Ectodermal cell (in vitro differentiated cells): ENCODE results near the gene FBXO42.

Experiments
- H3K27ac ChIP-seq: 2 replicates; pipeline ENCODE4 v1.7.0; 2013; ENCODE audit warnings: mild to moderate bottlenecking, low read depth, low read length; ENCODE audit not compliant: insufficient read depth, poor library complexity, severe bottlenecking
- H3K27me3 ChIP-seq: 2 replicates; pipeline ENCODE4 v1.7.0; 2013; ENCODE audit warnings: mild to moderate bottlenecking, low read length; ENCODE audit not compliant: insufficient read depth, control insufficient read depth, poor library complexity, severe bottlenecking
- H3K36me3 ChIP-seq: one replicate; pipeline ENCODE4 v1.7.0; 2013; ENCODE audit warnings: low read length; ENCODE audit not compliant: control insufficient read depth, insufficient read depth
- H3K4me1 ChIP-seq: one replicate; pipeline ENCODE4 v1.7.0; 2013; ENCODE audit warnings: low read length; ENCODE audit not compliant: control insufficient read depth, insufficient read depth
- H3K4me3 ChIP-seq: 2 replicates; pipeline ENCODE4 v1.7.0; 2013; ENCODE audit warnings: low read depth, low read length, control low read depth; ENCODE audit not compliant: insufficient read depth
- H3K9me3 ChIP-seq: 2 replicates; pipeline ENCODE4 v1.7.0; 2013; ENCODE audit warnings: mild to moderate bottlenecking, low read length, moderate library complexity; ENCODE audit not compliant: control insufficient read depth
- WGBS, 2 experiments: methylation state at CpG; one replicate each; pipeline ENCODE4 v1.1.7; 2013; ENCODE audit warnings: missing lambda C conversion rate in 2 of 2; 5-methylcytosine and 5-hydroxymethylcytosine counted together

The FBXO42 gene

GRCh38 chr1:16387201-16388188, 35.2 kb upstream of the FBXO42 start:
- 94 to 95% methylated on average over 14 of the region's 14 CpGs for WGBS, 2 experiments
- H3K27ac ChIP-seq: no peak overlapping the region
- peaks cover 8% of the 10 kb centered on the region for H3K4me1 ChIP-seq
- no peak overlapping the region for H3K4me3 ChIP-seq
- no peaks in the 10 kb centered on the region for H3K9me3 ChIP-seq
- H3K36me3 ChIP-seq: no peaks in the 10 kb centered on the region
- H3K27me3 ChIP-seq: no peaks in the 10 kb centered on the region

- Histone ChIP-seq H3K27me3 (no peaks in the 10 kb centered on the region), H3K9me3 (no peaks in the 10 kb centered on the region), H3K27ac (no peak overlapping the region), H3K36me3 (no peaks in the 10 kb centered on the region), H3K4me3 (no peak overlapping the region), H3K4me1 (no peaks in the 10 kb centered on the region)
- 95 to 96% methylated on average over 5 of the region's 5 CpGs for WGBS, 2 experiments
These were observed 34.3 kb upstream of the FBXO42 start for GRCh38 chr1:16386454-16387113.

- H3K27me3 ChIP-seq: no peaks in the 10 kb centered on the region
- H3K9me3 ChIP-seq: no peaks in the 10 kb centered on the region
- H3K36me3 ChIP-seq: no peaks in the 10 kb centered on the region
- WGBS, 2 experiments: 91 to 95% methylated on average over 9 of the region's 9 CpGs
- H3K4me3 ChIP-seq: no peak overlapping the region
- no peak overlapping the region for H3K27ac ChIP-seq
- no peaks in the 10 kb centered on the region for H3K4me1 ChIP-seq
These were observed 33.6 kb upstream of the FBXO42 start for GRCh38 chr1:16385659-16386453.

- Histone ChIP-seq H3K36me3 (no peaks in the 10 kb centered on the region), H3K4me3 (no peak overlapping the region), H3K27me3 (no peaks in the 10 kb centered on the region), H3K4me1 (no peaks in the 10 kb centered on the region), H3K27ac (no peak overlapping the region), H3K9me3 (no peaks in the 10 kb centered on the region)
- whole genome bisulfite sequencing, 2 experiments: 94 to 99% methylated on average over 3 to 5 of the region's 5 CpGs
These were observed 31.6 kb upstream of the FBXO42 start for GRCh38 chr1:16383888-16384287.

GRCh38 chr1:16380868-16381267, 28.6 kb upstream of the FBXO42 start:
- H3K36me3 ChIP-seq: no peaks in the 10 kb centered on the region
- no peaks in the 10 kb centered on the region for H3K4me1 ChIP-seq
- no peaks in the 10 kb centered on the region for H3K9me3 ChIP-seq
- H3K4me3 ChIP-seq: no peak overlapping the region
- H3K27me3 ChIP-seq: no peaks in the 10 kb centered on the region
- no peak overlapping the region for H3K27ac ChIP-seq
- 94 to 97% methylated on average over 4 of the region's 4 CpGs for WGBS, 2 experiments

- WGBS, 2 experiments: 91 to 93% methylated on average over 7 of the region's 7 CpGs
- H3K4me3 ChIP-seq: no peak overlapping the region
- H3K27me3 ChIP-seq: no peaks in the 10 kb centered on the region
- H3K4me1 ChIP-seq: peaks cover 6% of the 10 kb centered on the region
- H3K27ac ChIP-seq: no peak overlapping the region
- no peaks in the 10 kb centered on the region for H3K36me3 ChIP-seq
- H3K9me3 ChIP-seq: no peaks in the 10 kb centered on the region
These were observed 26.2 kb upstream of the FBXO42 start for GRCh38 chr1:16378443-16378842.

- no peaks in the 10 kb centered on the region for H3K36me3 ChIP-seq
- H3K4me3 ChIP-seq: no peak overlapping the region
- 85 to 89% methylated on average over 4 of the region's 4 CpGs for WGBS, 2 experiments
- H3K27me3 ChIP-seq: no peaks in the 10 kb centered on the region
- no peaks in the 10 kb centered on the region for H3K9me3 ChIP-seq
- no peak overlapping the region for H3K27ac ChIP-seq
- H3K4me1 ChIP-seq: peaks cover 6% of the 10 kb centered on the region
These were observed 24.7 kb upstream of the FBXO42 start for GRCh38 chr1:16376971-16377370.

- Histone ChIP-seq H3K4me1 (peaks cover 6% of the 10 kb centered on the region), H3K9me3 (no peaks in the 10 kb centered on the region), H3K27ac (no peak overlapping the region), H3K4me3 (no peak overlapping the region), H3K27me3 (no peaks in the 10 kb centered on the region), H3K36me3 (no peaks in the 10 kb centered on the region)
- 92 to 93% methylated on average over 14 to 15 of the region's 15 CpGs for WGBS, 2 experiments
These were observed 23.5 kb upstream of the FBXO42 start for GRCh38 chr1:16375521-16376340.

- Histone ChIP-seq H3K4me3 (no peak overlapping the region), H3K9me3 (no peaks in the 10 kb centered on the region), H3K36me3 (no peaks in the 10 kb centered on the region), H3K27me3 (no peaks in the 10 kb centered on the region), H3K4me1 (peaks cover 6% of the 10 kb centered on the region), H3K27ac (peak overlapping the region; percentile 30)
- 81 to 83% methylated on average over 3 of the region's 3 CpGs for WGBS, 2 experiments
These were observed 22.0 kb upstream of the FBXO42 start for GRCh38 chr1:16374266-16374665.
